Adrenal gland (tissue), 5 donors: ENCODE results near the gene NDUFA8.

Source experiments
- CTCF ChIP-seq, 6 experiments: fragments of 450-650 bp in 4 of 6; fragments of 200-600 bp in 2 of 6; sonication (generic) in 1 of 6; IDR thresholded peaks; 1 replicate in 5 of 6; 2 replicates in 1 of 6; pipeline versions ENCODE4 v1.5.1 to v1.8.0; 2016 to 2021; ENCODE audit warnings: antibody characterized with exemption in 6 of 6, mild to moderate bottlenecking in 2 of 6, moderate library complexity in 1 of 6
- POLR2A ChIP-seq, 2 donors: fragments of 450-650 bp; IDR thresholded peaks; one replicate each; pipeline ENCODE4 v1.6.1; 2017; ENCODE audit warnings: antibody characterized with exemption in 2 of 2, mild to moderate bottlenecking in 2 of 2, moderate library complexity in 1 of 2
- donor health status: DM: no; HTN: no; CAD: no.

- TF ChIP-seq CTCF (IDR thresholded peaks at IDR 0.05) (no peak), POLR2A (IDR thresholded peaks at IDR 0.05) (no peak)
These were observed 20.9 kb downstream of the NDUFA8 start for GRCh38 chr9:122138560-122139268.
